Hematopoietic multipotent progenitor cell treated with erythropoietin and hydrocortisone succinate and interleukin-3 and kit ligand, for 4 days (in vitro differentiated cells): Measurements from ENCODE around the gene ZFPM1.
A peak's percentile ranks its signal among the peaks of the same experiment; 100 is the strongest.

ENCODE experiments used
- DNase-seq: peaks from one replicate; pipeline ENCODE4 v3.0.0-alpha.2; 2015

The ZFPM1 gene

GRCh38 chr16:88418869-88419268 is 34.2 kb upstream of the ZFPM1 start:
- no peak for DNase-seq

DNA sequence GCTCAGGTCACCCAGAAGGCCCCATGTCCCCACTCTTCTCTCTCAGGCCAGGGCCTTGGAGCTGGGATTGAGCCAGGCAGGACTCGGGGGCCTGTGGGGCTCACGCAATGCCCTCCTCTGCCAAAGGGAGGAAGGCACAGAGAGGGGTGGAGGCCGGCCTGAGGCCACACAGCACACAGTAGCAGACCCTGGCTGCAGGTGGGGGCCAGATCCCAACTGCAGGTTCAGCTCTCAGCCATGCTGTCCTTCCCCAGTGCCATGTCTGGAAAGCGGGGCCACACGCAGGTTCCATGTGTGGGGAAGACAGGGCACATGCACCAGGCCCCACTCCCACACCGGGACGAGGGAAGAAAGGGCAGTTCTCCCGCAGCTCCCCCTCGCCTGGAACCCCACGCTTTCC is 33.3 kb upstream of the ZFPM1 start:
- no peak for DNase-seq

DNA sequence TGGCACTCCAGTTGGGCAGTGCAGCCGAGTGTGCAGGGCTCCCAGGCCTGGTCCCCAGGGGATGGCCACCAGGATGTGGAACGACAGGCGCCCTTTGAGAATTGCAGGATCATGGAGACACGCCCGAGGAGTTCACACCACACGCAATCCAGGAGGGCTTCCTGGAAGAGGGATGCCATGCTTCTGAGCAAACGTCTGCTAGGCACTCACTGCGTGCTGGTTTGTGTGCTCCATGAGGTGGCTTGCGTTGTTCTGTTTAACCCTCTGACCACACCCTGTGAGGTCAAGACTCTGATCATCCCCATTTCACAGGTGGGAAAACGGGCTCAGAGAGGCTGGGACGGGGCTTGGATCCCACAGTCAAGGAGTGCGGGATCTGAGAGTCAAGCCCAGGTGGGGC is 32.6 kb upstream of the ZFPM1 start:
- no peak for DNase-seq

DNA sequence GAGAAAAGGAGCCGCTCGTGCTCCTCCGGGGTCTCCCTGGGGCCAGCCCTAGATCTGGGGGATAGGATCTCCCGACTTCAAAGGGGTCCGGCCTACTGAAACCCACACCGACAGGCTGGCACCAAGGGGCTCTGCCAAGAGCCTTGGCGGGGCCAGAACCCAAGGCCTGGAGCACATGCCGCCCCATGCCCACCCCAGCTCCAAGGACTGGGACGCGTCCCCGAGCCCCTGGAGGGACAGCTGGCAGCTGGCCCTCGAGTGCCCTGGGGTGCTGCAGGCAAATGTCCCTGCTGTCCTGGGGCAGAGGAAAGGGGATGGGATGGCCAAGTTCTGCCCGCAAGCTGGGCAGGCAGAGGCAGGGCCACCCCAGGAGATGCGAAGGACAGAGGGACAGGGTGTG is 31.8 kb upstream of the ZFPM1 start:
- no peak for DNase-seq

DNA sequence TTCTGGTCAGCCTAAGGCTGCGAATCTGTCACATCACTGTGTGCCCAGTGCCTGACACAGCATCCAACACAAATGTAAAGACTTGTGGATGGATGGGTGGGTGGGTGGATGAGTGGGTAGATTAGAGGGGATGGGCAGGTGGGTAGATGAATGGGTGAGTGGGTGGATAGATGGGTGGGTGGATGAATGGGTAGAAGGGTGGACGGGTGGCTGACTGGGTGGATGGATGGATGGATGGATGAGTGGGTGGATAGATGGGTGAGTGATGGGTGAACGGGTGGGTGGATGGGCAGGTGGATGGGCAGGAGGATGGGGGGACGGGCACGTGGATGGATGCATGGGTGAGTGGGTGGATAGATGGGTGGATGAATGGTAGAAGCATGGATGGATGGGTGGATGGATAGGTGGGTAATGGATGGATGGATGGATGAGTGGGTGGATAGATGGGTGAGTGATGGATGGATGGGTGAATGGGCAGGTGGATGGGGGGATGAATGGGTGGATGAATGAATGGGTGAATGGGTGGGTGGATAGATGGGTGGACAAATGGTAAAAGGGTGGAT is 31.1 kb upstream of the ZFPM1 start:
- DNase-seq = no peak

DNA sequence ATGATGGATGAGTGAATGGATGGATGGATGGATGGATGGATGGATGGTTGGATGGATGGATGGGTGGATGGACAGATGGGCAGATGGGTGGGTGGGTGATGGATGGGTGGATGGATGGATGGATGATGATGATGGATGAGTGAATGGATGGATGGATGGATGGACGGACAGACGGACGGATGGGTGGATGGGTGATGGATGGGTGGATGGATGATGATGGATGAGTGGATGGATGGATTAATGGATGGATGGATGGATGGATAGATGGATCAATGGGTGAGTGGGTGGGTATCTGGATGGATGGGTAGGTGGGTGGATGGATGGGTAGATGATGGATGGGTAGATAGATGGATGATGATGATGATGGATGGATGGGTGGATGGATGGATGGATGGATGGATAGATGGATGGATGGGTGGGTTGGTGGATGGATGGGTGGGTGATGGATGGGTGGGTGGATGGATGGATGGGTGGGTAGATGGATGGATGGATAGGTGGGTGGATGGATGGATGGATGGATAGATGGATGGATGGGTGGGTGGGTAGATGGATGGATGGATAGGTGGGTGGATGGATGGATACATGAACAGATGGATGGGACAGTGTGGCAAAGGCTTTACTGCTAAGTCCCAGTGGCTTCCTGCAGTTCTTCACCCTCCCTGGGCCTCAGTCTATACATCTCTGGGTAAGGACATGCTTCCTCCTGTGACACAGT is 30.2 kb upstream of the ZFPM1 start:
- no peak for DNase-seq

- DNase-seq = no peak
Measured at GRCh38 chr16:88423448-88423850, 29.6 kb upstream of the ZFPM1 start.

- DNase-seq = peak; percentile 34
Measured at GRCh38 chr16:88424587-88425235, 28.4 kb upstream of the ZFPM1 start.

DNA sequence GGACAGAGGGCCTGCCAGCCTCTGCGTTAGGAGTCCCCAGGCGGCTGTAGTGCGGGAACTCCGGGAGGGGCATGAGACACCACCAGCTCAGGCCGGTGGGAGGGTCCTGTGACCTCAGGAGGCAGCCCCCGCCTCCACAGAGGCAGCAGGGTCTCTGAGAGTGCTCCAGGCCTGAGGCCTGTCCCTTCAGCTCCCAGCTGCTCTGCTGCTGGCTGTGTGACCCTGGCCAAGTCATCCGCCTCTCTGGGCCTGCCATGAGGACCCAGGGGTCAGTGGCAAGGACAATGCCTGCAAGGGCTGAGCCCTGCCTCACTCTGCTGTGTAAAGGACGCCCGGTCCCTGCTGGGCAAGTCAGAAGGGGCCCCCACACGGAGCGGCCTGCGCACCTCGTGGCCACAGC is 27.1 kb upstream of the ZFPM1 start:
- no peak for DNase-seq

DNA sequence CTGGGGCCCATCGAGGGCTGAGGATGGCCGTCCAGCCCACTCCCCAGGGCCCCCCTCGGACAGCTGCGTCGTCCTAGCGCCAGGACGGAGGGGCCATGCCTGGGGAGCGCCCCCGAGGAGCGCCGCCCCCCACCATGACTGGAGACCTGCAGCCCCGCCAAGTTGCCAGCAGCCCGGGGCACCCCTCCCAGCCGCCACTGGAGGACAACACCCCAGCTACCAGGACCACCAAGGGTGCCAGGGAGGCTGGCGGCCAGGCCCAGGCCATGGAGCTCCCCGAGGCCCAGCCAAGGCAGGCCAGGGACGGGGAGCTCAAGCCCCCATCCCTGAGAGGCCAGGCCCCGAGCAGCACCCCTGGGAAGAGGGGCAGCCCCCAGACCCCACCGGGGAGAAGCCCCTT is 25.7 kb upstream of the ZFPM1 start:
- DNase-seq = no peak

- no peak for DNase-seq
Measured at GRCh38 chr16:88428156-88428555, 24.9 kb upstream of the ZFPM1 start.

DNA sequence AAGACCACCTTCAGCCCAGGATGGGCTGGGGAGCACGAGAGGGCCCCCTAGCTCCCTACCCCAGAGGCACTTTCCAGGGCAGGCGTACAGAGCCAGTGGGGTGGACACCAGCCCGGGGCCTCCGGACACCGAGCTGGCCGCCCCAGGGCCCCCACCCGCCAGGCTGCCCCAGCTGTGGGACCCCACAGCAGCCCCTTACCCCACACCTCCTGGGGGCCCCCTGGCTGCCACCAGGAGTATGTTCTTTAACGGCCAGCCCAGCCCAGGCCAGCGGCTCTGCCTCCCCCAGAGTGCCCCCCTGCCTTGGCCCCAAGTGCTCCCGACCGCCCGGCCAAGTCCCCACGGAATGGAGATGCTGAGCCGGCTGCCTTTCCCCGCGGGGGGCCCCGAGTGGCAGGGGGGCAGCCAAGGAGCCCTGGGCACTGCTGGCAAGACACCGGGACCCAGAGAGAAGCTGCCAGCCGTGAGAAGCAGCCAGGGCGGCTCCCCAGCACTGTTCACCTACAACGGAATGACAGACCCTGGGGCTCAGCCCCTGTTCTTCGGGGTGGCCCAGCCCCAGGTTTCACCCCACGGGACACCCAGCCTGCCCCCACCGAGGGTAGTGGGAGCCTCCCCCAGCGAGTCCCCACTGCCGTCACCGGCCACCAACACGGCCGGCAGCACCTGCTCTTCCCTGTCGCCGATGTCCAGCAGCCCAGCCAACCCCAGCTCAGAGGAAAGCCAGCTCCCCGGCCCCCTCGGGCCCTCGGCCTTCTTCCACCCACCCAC is 24.3 kb upstream of the ZFPM1 start:
- DNase-seq = no peak

DNA sequence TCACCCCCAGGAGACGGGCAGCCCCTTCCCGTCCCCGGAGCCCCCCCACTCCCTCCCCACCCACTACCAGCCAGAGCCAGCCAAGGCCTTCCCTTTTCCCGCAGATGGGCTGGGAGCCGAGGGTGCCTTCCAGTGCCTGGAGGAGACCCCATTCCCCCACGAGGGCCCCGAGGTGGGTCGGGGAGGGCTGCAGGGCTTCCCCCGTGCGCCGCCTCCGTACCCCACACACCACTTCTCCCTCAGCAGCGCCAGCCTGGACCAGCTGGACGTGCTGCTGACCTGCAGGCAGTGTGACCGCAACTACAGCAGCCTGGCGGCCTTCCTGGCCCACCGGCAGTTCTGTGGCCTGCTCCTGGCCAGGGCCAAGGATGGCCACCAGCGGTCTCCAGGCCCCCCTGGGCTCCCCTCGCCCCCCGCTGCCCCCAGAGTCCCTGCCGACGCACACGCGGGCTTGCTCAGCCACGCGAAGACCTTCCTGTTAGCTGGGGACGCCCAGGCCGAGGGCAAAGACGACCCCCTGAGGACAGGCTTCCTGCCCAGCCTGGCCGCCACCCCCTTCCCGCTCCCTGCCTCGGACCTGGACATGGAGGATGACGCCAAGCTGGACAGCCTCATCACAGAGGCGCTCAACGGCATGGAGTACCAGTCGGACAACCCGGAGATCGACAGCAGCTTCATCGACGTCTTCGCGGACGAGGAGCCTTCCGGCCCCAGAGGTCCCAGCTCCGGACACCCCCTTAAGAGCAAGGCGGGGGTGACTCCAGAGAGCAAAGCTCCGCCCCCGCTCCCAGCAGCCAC is 23.5 kb upstream of the ZFPM1 start:
- DNase-seq = no peak

- DNase-seq = no peak
Measured at GRCh38 chr16:88430185-88430523, 22.9 kb upstream of the ZFPM1 start.

GRCh38 chr16:88430524-88431446 is 22.3 kb upstream of the ZFPM1 start:
- peak; percentile 77 for DNase-seq

- DNase-seq = no peak
Measured at GRCh38 chr16:88431651-88432050, 21.4 kb upstream of the ZFPM1 start.

GRCh38 chr16:88432174-88432573 is 20.9 kb upstream of the ZFPM1 start:
- DNase-seq = no peak

DNA sequence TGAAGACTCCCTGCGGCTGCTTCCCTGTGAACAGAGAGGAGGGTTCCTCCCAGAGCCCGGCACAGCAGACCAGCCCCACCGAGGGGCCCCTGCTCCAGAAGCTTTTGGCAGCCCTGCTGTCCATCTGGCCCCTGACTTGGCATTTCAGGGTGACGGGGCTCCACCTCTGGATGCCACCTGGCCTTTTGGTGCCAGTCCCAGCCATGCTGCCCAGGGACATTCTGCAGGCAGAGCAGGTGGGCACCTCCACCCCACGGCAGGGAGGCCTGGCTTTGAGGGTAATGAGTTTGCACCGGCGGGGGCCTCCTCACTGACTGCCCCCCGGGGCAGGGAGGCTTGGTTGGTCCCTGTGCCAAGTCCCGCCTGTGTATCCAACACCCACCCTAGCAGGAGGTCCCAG is 20.3 kb upstream of the ZFPM1 start:
- DNase-seq = no peak

GRCh38 chr16:88433632-88434352 is 19.3 kb upstream of the ZFPM1 start:
- DNase-seq = no peak

DNA sequence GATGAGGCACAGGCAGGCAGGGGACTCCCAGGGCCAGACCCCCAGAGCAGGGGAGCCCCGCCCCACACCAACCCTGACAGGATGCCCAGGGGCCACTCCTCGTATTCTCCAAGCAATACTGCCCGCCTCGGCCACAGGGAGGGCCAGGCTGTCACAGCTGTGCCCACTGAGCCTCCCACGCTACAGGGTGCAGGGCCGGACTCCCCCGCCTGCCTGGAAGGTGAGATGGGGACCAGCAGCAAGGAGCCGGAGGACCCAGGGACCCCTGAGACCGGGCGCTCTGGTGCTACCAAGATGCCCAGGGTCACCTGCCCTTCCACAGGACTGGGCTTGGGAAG is 18.8 kb upstream of the ZFPM1 start:
- no peak for DNase-seq

DNA sequence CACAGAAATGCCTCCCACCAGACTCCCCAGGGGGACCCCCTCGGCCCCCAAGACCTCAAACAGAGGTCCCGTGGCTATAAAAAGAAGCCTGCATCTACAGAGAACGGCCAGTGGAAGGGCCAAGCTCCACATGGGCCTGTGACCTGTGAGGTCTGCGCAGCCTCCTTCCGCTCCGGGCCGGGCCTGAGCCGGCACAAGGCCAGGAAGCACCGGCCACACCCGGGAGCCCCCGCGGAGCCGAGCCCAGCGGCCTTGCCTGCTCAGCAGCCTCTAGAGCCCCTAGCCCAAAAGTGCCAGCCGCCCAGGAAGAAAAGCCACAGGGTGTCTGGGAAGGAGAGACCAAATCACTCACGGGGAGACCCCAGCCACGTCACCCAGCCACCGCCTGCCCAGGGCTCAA is 18.3 kb upstream of the ZFPM1 start:
- no peak for DNase-seq
